ENCODE results near the gene ATRN.

ATRN gene

GRCh38 chr20:3560162-3560561, 89.3 kb downstream of the ATRN start:
- H3K9me3 Mint-ChIP-seq, result no peaks in the 10 kb centered on the region
- no peak overlapping the region for H3K27ac Mint-ChIP-seq
- H3K36me3 Mint-ChIP-seq (ENCODE audit: low read depth), result peaks cover 27% of the 10 kb centered on the region
- H3K4me1 Mint-ChIP-seq, result no peaks in the 10 kb centered on the region
- no peaks in the 10 kb centered on the region for H3K27me3 Mint-ChIP-seq (ENCODE audit: low read depth)
- no peak for TF ChIP-seq CTCF (IDR thresholded peaks at IDR 0.05; ENCODE audit: unreplicated experiment in 3 of 3)
- no peak overlapping the region for H3K4me3 Mint-ChIP-seq

DNA sequence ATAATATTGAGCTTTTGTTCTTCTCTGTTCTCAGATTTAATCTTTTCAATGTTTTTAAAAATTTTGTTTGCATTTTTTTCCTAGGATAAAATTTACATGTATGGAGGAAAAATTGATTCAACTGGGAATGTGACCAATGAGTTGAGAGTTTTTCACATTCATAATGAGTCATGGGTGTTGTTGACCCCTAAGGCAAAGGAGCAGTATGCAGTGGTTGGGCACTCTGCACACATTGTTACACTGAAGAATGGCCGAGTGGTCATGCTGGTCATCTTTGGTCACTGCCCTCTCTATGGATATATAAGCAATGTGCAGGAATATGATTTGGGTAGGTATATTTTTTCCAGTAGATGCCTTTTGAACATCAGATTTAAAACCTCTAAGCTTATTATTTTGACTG, 89.8 kb downstream of the ATRN start:
- Mint-ChIP-seq H3K9me3 (no peaks in the 10 kb centered on the region), H3K27ac (no peak overlapping the region), H3K4me3 (no peak overlapping the region), H3K27me3 (ENCODE audit: low read depth) (no peaks in the 10 kb centered on the region), H3K4me1 (no peaks in the 10 kb centered on the region), H3K36me3 (ENCODE audit: low read depth) (peaks cover 23% of the 10 kb centered on the region)
- no peak for TF ChIP-seq CTCF (IDR thresholded peaks at IDR 0.05; ENCODE audit: unreplicated experiment in 3 of 3)

GRCh38 chr20:3563133-3563532, 92.3 kb downstream of the ATRN start:
- Mint-ChIP-seq H3K4me3 (no peak overlapping the region), H3K36me3 (ENCODE audit: low read depth) (peaks cover 28% of the 10 kb centered on the region), H3K27me3 (ENCODE audit: low read depth) (no peaks in the 10 kb centered on the region), H3K27ac (no peak overlapping the region), H3K9me3 (no peaks in the 10 kb centered on the region), H3K4me1 (no peaks in the 10 kb centered on the region)
- no peak for TF ChIP-seq CTCF (IDR thresholded peaks at IDR 0.05; ENCODE audit: unreplicated experiment in 3 of 3)

DNA sequence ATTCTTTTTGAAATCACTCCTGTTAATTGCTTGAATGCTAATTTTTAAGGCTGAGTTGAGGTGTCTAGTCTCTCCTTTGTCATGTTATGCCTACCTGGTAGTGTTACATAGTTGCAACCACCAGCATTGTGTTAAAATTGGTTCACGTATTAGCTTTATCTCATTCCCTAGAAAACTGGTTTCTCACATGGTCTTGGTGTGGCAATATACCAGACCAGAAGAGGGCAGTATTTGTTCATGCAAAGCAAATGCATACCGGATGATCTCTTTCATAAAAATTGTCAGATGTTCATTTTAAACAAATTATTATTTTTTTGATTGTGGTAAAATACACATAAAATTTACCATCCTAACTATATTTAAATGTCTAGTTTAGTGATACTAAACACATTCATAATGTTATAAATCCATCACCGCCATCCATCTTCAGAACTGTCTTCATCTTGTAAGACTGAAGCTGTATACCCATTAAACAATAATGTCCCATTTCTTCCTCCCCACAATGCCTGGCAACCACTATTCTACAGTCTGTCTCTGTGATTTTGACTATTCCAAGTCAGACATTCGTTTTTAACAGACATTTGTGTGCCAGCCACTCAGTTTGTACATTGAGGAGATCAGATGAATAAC, 92.8 kb downstream of the ATRN start:
- Mint-ChIP-seq H3K4me1 (no peaks in the 10 kb centered on the region), H3K4me3 (no peak overlapping the region), H3K27me3 (ENCODE audit: low read depth) (no peaks in the 10 kb centered on the region), H3K36me3 (ENCODE audit: low read depth) (peaks cover 28% of the 10 kb centered on the region), H3K9me3 (no peaks in the 10 kb centered on the region), H3K27ac (no peak overlapping the region)
- TF ChIP-seq CTCF (IDR thresholded peaks at IDR 0.05; ENCODE audit: unreplicated experiment in 3 of 3), result peak; percentile 63 to 75 (median 68)

- Mint-ChIP-seq H3K9me3 (no peaks in the 10 kb centered on the region), H3K27me3 (ENCODE audit: low read depth) (no peaks in the 10 kb centered on the region), H3K27ac (no peak overlapping the region), H3K4me3 (no peak overlapping the region), H3K36me3 (ENCODE audit: low read depth) (peaks cover 21% of the 10 kb centered on the region), H3K4me1 (no peaks in the 10 kb centered on the region)
- no peak for TF ChIP-seq CTCF (IDR thresholded peaks at IDR 0.05; ENCODE audit: unreplicated experiment in 3 of 3)
These were observed 95.0 kb downstream of the ATRN start for GRCh38 chr20:3565851-3566250.

GRCh38 chr20:3572151-3572550, 101.3 kb downstream of the ATRN start:
- H3K4me3 Mint-ChIP-seq, result no peak overlapping the region
- peaks cover 41% of the 10 kb centered on the region for H3K36me3 Mint-ChIP-seq (ENCODE audit: low read depth)
- no peaks in the 10 kb centered on the region for H3K9me3 Mint-ChIP-seq
- no peaks in the 10 kb centered on the region for H3K27me3 Mint-ChIP-seq (ENCODE audit: low read depth)
- H3K4me1 Mint-ChIP-seq, result no peaks in the 10 kb centered on the region
- H3K27ac Mint-ChIP-seq, result no peak overlapping the region
- no peak for TF ChIP-seq CTCF (IDR thresholded peaks at IDR 0.05; ENCODE audit: unreplicated experiment in 3 of 3)

Measured in nephron (organoid).